K562 (cell line): ENCODE data around the gene HDLBP. TPM values are rescaled to one million over a fixed set of nuclear protein-coding genes. Genes with fewer than 3 reads are reported as not detected.
A peak's percentile ranks its signal among the peaks of the same experiment; 100 is the strongest.

Experiments used
- CCAR2 ChIP-seq: fragments of 200-400 bp; formaldehyde crosslinking; IDR thresholded peaks from 2 replicates; pipeline ENCODE4 v1.6.1; 2017; ENCODE audit warnings: mild to moderate bottlenecking, low read depth, low read length
- CEBPG ChIP-seq, 3 experiments: fragments of 200-800 bp in 1 of 3; sonication (Bioruptor generic) in 1 of 3; sonication (generic) in 1 of 3; formaldehyde crosslinking in 1 of 3; IDR thresholded peaks in 2 of 3; conservative IDR thresholded peaks in 1 of 3; 2 replicates each; pipeline versions ENCODE4 v1.6.1 to v1.8.0; 2016 to 2022; ENCODE audit warnings: missing compliant biosample characterization in 2 of 3, missing genetic modification characterization in 2 of 3, mild to moderate bottlenecking in 1 of 3, missing genetic modification reagents in 1 of 3
- FIP1L1 ChIP-seq: fragments of 200-400 bp; formaldehyde crosslinking; IDR thresholded peaks from 2 replicates; pipeline ENCODE4 v1.6.1; 2018; ENCODE audit warnings: mild to moderate bottlenecking, low read depth, low read length; ENCODE audit not compliant: poor library complexity, severe bottlenecking
- GTF2E2 ChIP-seq: fragments of 200-800 bp; sonication (Bioruptor generic); IDR thresholded peaks from 2 replicates; pipeline ENCODE4 v1.6.1; 2016; ENCODE audit warnings: missing genetic modification characterization, missing compliant biosample characterization
- MGA ChIP-seq: fragments of 450-650 bp; IDR thresholded peaks from 2 replicates; pipeline ENCODE4 v1.6.1; 2016; ENCODE audit warnings: mild to moderate bottlenecking, moderate library complexity
- PHF21A ChIP-seq: fragments of 450-650 bp; IDR thresholded peaks from 2 replicates; pipeline ENCODE4 v1.6.1; 2017; ENCODE audit warnings: low read depth, borderline replicate concordance
- RB1 ChIP-seq: fragments of 450-650 bp; IDR thresholded peaks from 2 replicates; pipeline ENCODE4 v1.6.1; 2017; ENCODE audit warnings: low read depth, mild to moderate bottlenecking
- ZBTB1 ChIP-seq: sonication (generic); formaldehyde crosslinking; IDR thresholded peaks from 2 replicates; pipeline ENCODE4 v1.8.1; 2023; ENCODE audit warnings: missing genetic modification reagents, low read depth, mild to moderate bottlenecking, borderline replicate concordance
- polyA plus RNA-seq, 8 experiments: library from polyadenylated mRNA; depleted of rRNA in 4 of 8; stranded (reverse) in 5 of 8; unstranded in 3 of 8; fragments of >200 nt; fragmentation: Nextera tagmentation in 2 of 8; fragmentation: Illumina TruSeq in 1 of 8; extraction: Ambion mirVana in 2 of 8; extraction: Trizol in 1 of 8; gene quantifications; 2 replicates each; pipeline versions ENCODE4 v1.2.1 to v1.2.3, GENCODE V29; 2011 to 2014; ENCODE audit warnings: inconsistent platforms in 1 of 8, missing spikeins in 1 of 8
- total RNA-seq, 7 experiments: library from RNA; depleted of rRNA in 6 of 7; stranded (reverse); fragments of >200 nt in 6 of 7; fragmentation: Illumina TruSeq in 2 of 7; extraction: Trizol in 2 of 7; gene quantifications; 2 replicates each; pipeline versions ENCODE4 v1.2.1 to v1.2.3, GENCODE V29; 2011 to 2021; ENCODE audit warnings: low replicate concordance in 1 of 7
- TF ChIP-seq, protein P1 (sequence below): sonication (generic); formaldehyde crosslinking; IDR thresholded peaks from 2 replicates; pipeline ENCODE4 v1.8.1; 2023; ENCODE audit warnings: missing genetic modification reagents, mild to moderate bottlenecking, borderline replicate concordance

Gene HDLBP
- total and polyA plus RNA-seq, 9 of the 15 experiments (the other 6 are each of a cell fraction or from before 2014, with no cell fraction given): 24.4 to 378 (median 146) TPM

DNA sequence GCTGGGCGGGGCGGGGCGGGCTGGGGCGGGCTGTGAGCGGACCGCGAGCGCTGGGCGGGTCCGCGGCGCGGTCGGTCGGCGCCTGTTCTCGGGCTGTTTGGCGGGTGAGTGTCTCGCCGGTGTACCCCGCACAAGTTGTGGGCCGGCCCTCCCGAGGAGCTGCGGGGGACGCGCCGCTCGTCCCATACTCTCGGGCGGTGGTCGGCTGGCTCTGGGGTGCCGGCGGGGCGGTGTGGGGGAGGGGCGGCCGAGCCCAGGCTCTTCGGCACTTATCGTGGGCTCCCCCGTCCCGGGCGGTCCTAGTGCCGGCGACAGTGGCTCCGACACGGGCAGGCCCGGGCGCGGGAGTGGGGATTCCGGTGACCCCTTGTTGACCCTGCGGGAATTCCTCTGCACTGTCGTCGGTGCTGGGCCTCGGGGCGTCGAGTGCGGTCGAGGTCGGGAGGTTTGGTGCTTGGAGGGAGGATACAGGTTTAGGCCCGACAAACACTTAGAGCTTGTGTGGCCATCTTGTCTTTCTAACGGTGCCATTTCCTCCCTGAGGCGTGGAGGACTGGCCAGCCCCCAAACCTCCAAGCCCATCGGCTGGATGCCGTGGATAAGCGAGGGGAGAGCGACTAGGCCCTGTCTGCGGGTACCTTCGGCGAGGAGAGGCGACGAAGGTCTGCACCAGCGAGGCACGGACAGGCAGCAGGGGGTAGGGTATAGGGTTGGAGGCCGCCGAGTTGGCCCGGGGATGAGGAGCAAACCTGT lies 583 bp upstream of the HDLBP start, which contains the start of gene SEPTIN2 (continued):
- peak; percentile 49 for TF ChIP-seq MGA
- TF ChIP-seq ZBTB1 (CRISPR knock-in tag): 0 out of 2 replicates have a peak, but pooled peaks have one; percentile 54
- TF ChIP-seq CCAR2: no peak
- TF ChIP-seq FIP1L1: peak; percentile 57
- TF ChIP-seq GTF2E2 (tag): no peak; the same call in 1 of the 2 replicates
- TF ChIP-seq CEBPG (CRISPR knock-in tag; IDR thresholded peaks at IDR 0.05): no peak
- TF ChIP-seq CEBPG (tag; conservative IDR thresholded peaks at IDR 0.05 in 1 of 2, IDR thresholded peaks at IDR 0.05 in 1 of 2): peak in 1 of 2 experiments; percentile 60; a peak in 1 of 4 replicates
- TF ChIP-seq, protein P1, sequence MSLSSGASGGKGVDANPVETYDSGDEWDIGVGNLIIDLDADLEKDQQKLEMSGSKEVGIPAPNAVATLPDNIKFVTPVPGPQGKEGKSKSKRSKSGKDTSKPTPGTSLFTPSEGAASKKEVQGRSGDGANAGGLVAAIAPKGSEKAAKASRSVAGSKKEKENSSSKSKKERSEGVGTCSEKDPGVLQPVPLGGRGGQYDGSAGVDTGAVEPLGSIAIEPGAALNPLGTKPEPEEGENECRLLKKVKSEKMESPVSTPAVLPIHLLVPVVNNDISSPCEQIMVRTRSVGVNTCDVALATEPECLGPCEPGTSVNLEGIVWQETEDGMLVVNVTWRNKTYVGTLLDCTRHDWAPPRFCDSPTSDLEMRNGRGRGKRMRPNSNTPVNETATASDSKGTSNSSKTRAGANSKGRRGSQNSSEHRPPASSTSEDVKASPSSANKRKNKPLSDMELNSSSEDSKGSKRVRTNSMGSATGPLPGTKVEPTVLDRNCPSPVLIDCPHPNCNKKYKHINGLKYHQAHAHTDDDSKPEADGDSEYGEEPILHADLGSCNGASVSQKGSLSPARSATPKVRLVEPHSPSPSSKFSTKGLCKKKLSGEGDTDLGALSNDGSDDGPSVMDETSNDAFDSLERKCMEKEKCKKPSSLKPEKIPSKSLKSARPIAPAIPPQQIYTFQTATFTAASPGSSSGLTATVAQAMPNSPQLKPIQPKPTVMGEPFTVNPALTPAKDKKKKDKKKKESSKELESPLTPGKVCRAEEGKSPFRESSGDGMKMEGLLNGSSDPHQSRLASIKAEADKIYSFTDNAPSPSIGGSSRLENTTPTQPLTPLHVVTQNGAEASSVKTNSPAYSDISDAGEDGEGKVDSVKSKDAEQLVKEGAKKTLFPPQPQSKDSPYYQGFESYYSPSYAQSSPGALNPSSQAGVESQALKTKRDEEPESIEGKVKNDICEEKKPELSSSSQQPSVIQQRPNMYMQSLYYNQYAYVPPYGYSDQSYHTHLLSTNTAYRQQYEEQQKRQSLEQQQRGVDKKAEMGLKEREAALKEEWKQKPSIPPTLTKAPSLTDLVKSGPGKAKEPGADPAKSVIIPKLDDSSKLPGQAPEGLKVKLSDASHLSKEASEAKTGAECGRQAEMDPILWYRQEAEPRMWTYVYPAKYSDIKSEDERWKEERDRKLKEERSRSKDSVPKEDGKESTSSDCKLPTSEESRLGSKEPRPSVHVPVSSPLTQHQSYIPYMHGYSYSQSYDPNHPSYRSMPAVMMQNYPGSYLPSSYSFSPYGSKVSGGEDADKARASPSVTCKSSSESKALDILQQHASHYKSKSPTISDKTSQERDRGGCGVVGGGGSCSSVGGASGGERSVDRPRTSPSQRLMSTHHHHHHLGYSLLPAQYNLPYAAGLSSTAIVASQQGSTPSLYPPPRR (CRISPR knock-in tag): 0 out of 2 replicates have a peak, but pooled peaks have one; percentile 4
- peak; percentile 66 for TF ChIP-seq RB1
- TF ChIP-seq PHF21A: no peak
